IPS DF 4.7 (cell line): ENCODE measurements around the gene RHOA.
"Not testable (repeated sequence)": the region's sequence is repeated elsewhere in the genome, so short reads cannot be mapped to it uniquely, and the experiment has no call there.

Experiments used
- DNase-seq: peaks from one replicate; pipeline ENCODE4 v3.0.0-alpha.2; 2013; ENCODE audit warnings: low spot score; ENCODE audit errors: extremely low read depth

RHOA gene

DNA sequence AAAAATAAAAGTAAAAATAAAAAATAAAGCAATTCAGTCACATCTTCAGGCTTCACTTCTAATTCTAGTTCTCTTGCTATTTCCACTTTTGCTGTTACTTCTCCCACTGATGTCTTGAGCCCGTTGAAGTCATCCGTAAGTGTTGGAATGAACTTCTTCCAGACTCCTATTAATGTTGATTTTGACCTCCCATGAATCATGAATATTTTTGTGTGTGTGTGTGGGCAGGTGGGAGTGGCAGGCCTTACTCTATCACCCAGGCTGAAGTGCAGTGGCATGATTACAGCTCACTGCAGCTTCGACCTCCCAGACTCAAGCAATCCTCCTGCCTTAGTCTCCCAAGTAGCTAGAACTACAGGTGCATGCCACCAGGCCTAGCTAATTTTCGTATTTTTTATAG lies 82.6 kb downstream of the RHOA start:
- DNase-seq, result no peak

DNA sequence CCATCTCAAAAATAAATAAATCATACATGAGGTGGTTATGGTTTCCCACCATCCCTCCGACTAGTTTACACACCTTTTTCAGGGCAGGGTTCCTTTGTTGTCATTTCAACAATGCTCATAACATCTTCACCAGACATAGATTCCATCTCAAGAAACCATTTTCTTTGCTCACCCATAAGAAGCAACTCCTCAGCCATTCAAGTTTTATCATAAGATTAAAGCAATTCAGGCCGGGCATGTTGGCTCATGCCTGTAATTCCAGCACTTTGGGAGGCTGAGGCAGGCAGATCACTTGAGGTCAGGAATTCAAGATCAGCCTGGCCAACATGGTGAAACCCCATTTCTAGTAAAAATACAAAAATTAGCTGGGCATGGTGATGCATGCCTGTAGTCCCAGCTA lies 83.4 kb downstream of the RHOA start:
- not testable (repeated sequence) for DNase-seq

DNA sequence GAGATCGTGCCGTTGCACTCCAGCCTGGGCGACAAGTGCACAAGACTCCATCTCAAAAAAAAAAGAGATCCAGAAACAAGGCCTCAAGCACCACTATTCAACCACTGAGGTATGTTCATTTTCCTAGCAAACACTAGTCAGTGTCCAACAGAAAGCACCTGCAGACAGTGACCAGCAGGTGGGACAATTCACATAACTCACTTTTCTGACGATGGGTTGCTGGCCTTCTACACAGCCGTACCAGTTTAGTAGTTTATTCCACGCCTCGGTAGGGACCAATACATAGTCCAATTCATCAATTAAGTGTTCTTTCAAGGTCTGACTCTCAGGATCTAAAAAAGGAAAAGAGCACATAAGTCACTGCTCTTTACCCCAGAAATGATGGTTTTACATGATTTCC lies 84.3 kb downstream of the RHOA start:
- no peak for DNase-seq

DNA sequence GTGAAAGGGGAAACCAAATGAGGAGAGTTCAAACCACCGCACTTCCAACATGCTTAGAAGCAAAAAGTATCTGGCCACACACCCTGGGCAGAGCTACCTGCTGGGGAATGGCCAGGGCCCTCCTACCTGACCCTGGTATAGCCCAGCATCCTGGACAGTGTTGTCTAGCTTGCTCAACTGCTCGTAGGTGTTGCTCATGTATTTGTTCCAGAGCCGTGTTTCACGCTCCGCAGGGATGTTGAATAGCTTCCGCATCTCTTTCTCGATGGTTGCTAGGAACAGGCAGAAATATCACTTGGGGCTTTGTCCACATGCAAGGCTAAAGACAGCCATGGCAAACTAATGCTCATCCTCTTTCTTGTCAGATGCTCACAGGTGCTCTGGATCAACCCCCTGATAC lies 87.0 kb downstream of the RHOA start:
- DNase-seq, result no peak

DNA sequence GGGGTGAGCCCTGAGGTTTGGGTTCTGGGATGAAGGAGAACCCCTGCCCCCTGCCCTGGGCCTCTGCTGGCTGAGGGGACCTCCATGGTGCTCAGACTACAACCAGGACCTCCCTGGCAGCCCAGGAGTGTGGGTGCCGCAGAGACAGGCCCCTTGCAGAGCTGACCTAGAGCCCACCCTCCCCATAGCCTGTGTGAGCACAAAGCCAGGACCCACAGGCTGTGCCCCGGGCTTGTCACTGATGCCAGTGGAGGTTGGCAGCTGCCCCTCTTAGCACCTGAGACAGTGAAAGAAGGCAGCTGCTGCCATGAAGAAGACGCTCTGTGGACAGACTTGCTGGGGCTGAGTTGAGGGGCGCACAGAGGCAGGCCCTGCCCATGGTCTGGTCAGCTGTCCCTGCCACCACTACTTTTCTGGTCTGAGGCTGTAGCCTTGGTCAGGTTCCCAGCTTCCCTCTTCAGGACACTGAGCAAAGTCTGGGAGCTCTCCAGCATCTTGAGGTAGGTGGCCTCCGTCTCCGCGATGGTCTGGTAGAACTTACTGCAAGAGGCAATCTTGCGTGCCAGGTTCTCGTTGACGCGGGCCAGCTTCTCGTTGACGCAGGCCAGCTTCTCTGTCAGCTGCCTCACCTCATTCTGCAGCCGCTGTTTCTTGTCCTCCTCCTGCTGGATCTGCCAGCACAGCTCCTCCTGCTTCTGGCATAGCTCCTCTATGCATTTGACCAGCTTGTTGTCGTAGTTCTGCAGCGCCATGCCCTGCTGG lies 94.9 kb downstream of the RHOA start:
- no peak for DNase-seq

DNA sequence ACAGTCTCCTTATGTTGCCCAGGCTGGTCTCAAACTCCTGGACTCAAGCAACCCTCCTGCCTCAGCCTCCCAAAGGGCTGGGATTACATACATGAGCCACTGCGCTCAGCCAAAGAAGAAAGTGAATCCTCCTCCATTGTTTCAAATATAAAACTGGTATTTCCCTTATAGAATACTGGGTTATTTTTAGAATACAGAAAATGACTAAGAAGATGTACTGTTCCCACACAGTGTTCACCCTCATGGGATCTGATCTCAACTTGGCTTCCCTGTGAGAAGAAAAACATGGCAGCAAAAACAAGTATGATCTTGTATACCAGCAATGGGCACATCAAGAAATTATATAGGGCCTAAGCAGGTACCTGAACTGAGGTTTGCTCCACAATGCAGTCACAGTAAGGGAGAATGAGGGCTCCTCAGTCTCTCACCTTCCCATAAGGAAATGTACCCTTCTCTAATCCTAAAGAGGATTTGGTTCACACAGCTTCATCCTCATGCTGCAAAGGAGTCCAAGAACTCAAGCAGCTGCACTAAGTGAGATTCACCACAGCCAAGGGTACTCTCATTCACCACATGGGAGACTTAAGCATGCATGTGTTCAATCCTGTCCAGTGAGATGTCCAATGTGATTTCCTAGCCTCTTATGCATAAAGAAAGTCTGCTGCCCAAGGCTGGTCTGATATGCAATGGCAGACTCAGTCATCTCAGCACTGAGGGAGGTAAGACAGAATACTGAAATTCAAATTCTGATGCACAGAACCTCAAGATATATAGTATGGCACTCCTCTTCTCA lies 97.7 kb downstream of the RHOA start:
- DNase-seq, result no peak

DNA sequence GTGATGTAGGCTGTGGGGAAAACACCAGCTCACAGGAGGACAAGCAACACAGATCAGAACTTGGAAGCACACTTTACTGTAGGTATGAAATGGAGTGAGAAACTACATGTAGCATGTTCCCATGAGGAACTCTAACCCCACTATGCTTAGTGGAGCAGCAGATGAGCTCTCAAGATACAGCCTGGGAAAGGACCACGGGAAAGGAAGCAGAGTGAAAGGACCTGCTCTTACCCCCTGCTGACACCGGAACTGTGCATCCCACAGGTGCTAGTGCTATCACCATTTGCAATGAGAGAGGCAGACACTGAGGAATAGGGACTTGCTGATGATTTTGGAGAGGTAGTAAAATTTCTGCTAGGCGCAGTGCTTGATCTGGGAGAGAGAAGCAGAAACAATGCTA lies 100.5 kb downstream of the RHOA start:
- no peak for DNase-seq

DNA sequence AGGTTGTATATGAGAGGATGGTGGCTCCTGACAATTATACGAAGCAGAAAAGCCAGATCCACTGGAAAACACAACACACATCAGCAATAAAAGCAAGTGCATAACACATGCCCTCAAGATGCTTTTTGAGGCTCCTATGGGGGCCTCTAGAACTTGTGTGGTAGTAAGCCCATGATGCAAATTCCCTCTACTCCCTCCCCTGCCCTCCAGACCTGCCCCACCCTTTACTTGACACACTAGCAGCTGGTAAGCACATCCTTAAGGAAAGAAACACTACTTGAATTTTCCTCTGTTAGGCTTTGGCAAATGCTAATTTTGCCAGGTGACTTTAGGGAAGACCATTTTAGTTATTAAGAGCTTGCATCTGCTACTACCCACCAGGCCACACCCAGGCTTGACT lies 101.1 kb downstream of the RHOA start:
- DNase-seq, result no peak
